Endodermal cell (in vitro differentiated cells): ENCODE measurements around the gene ALG8. TPM values are rescaled to one million over a fixed set of nuclear protein-coding genes. Genes with fewer than 3 reads are reported as not detected.
A peak's percentile ranks its signal among the peaks of the same experiment; 100 is the strongest.

Experiments
- DNase-seq: peaks from one replicate; pipeline ENCODE4 v3.0.0-alpha.2; 2017
- H3K27ac ChIP-seq: 2 replicates; pipeline ENCODE4 v1.5.1; 2013; ENCODE audit warnings: mild to moderate bottlenecking, low read depth, low read length, moderate library complexity
- H3K27me3 ChIP-seq: 2 replicates; pipeline ENCODE4 v1.6.1; 2013; ENCODE audit warnings: mild to moderate bottlenecking, low read length, moderate library complexity; ENCODE audit not compliant: insufficient read depth, control insufficient read depth, poor library complexity, severe bottlenecking
- H3K36me3 ChIP-seq: 2 replicates; pipeline ENCODE4 v1.7.0; 2013; ENCODE audit warnings: mild to moderate bottlenecking, low read length, moderate library complexity; ENCODE audit not compliant: control insufficient read depth, insufficient read depth
- H3K4me1 ChIP-seq: one replicate; pipeline ENCODE4 v1.7.0; 2013; ENCODE audit warnings: low read length; ENCODE audit not compliant: control insufficient read depth, insufficient read depth
- H3K4me3 ChIP-seq: 2 replicates; pipeline ENCODE4 v1.5.1; 2013; ENCODE audit warnings: mild to moderate bottlenecking, low read length, moderate library complexity
- H3K9ac ChIP-seq: 2 replicates; pipeline ENCODE4 v1.6.1; 2013; ENCODE audit warnings: mild to moderate bottlenecking, low read length, moderate library complexity; ENCODE audit not compliant: poor library complexity, severe bottlenecking; ENCODE audit errors: extremely low read depth
- H3K9me3 ChIP-seq: 2 replicates; pipeline ENCODE4 v1.6.1; 2013; ENCODE audit warnings: mild to moderate bottlenecking, low read length, moderate library complexity; ENCODE audit not compliant: control insufficient read depth
- H3K27ac Mint-ChIP-seq: 2 replicates; pipeline ENCODE4 v1.8.0; 2020; ENCODE audit warnings: mixed read lengths
- H3K27me3 Mint-ChIP-seq: 2 replicates; pipeline ENCODE4 v1.8.0; 2021; ENCODE audit warnings: mild to moderate bottlenecking, mixed read lengths; ENCODE audit not compliant: insufficient read depth
- H3K36me3 Mint-ChIP-seq: 2 replicates; pipeline ENCODE4 v1.8.0; 2020; ENCODE audit warnings: low read depth, mixed read lengths
- H3K4me1 Mint-ChIP-seq: 2 replicates; pipeline ENCODE4 v1.8.0; 2020; ENCODE audit warnings: mixed read lengths
- H3K4me3 Mint-ChIP-seq: 2 replicates; pipeline ENCODE4 v1.8.0; 2020; ENCODE audit warnings: mild to moderate bottlenecking, moderate library complexity, mixed read lengths
- H3K9me3 Mint-ChIP-seq: 2 replicates; pipeline ENCODE4 v1.8.0; 2020; ENCODE audit warnings: mild to moderate bottlenecking, mixed read lengths
- CTCF ChIP-seq: fragments of 200-600 bp; sonication (generic); conservative IDR thresholded peaks from 2 replicates; pipeline ENCODE4 v1.5.0; 2021; ENCODE audit warnings: antibody characterized with exemption, mild to moderate bottlenecking
- WGBS, 2 experiments: methylation state at CpG; one replicate each; pipeline versions ENCODE4 v1.1.5 to v1.1.7; 2013; ENCODE audit warnings: missing lambda C conversion rate in 2 of 2, mixed read lengths in 1 of 2; ENCODE audit not compliant: insufficient coverage in 1 of 2, insufficient read length in 1 of 2; 5-methylcytosine and 5-hydroxymethylcytosine counted together
- total RNA-seq, 2 donors: library from RNA; stranded (reverse); fragmentation: NEBNext Ultra II Directional in 1 of 2; extraction: Animal tissue kit (Norgen Biotek cat#: 25700) in 1 of 2; gene quantifications; 2 replicates in 1 of 2; 3 replicates in 1 of 2; pipeline ENCODE4 v1.2.1, GENCODE V29; 2021

Gene ALG8
- total RNA-seq, 2 donors from 2014 or later, result 72.1 to 81.4 TPM

GRCh38 chr11:78149646-78150045, 10.2 kb upstream of the ALG8 start:
- Mint-ChIP-seq H3K9me3 (no peaks in the 10 kb centered on the region), H3K27me3 (no peaks in the 10 kb centered on the region), H3K36me3 (peaks cover 5% of the 10 kb centered on the region), H3K4me1 (no peaks in the 10 kb centered on the region), H3K4me3 (no peak overlapping the region), H3K27ac (no peak overlapping the region)
- Histone ChIP-seq H3K9me3 (no peaks in the 10 kb centered on the region), H3K9ac (no peak overlapping the region), H3K4me3 (no peak overlapping the region), H3K27me3 (no peaks in the 10 kb centered on the region), H3K27ac (no peak overlapping the region), H3K36me3 (no peaks in the 10 kb centered on the region), H3K4me1 (no peaks in the 10 kb centered on the region)
- TF ChIP-seq CTCF, result peak; percentile 24
- WGBS, 2 experiments, result 67 to 100% methylated on average over 1 of the region's 1 CpG
- DNase-seq, result no peak

- H3K36me3 ChIP-seq, result no peaks in the 10 kb centered on the region
- Mint-ChIP-seq H3K27ac (no peak overlapping the region), H3K27me3 (no peaks in the 10 kb centered on the region), H3K9me3 (no peaks in the 10 kb centered on the region), H3K4me1 (no peaks in the 10 kb centered on the region), H3K36me3 (peaks cover 6% of the 10 kb centered on the region), H3K4me3 (no peak overlapping the region)
- no peak overlapping the region for H3K27ac ChIP-seq
- WGBS, 2 experiments, result 78 to 80% methylated on average over 2 of the region's 2 CpGs
- H3K27me3 ChIP-seq, result no peaks in the 10 kb centered on the region
- H3K9me3 ChIP-seq, result no peaks in the 10 kb centered on the region
- no peak for DNase-seq
- TF ChIP-seq CTCF, result no peak
- H3K4me3 ChIP-seq, result no peak overlapping the region
- no peak overlapping the region for H3K9ac ChIP-seq
- H3K4me1 ChIP-seq, result no peaks in the 10 kb centered on the region
Observed at GRCh38 chr11:78147807-78148206, 8.4 kb upstream of the ALG8 start.

GRCh38 chr11:78145511-78146025, 6.1 kb upstream of the ALG8 start:
- H3K4me1 Mint-ChIP-seq, result peaks cover 4% of the 10 kb centered on the region
- Histone ChIP-seq H3K9ac (no peak overlapping the region), H3K9me3 (no peaks in the 10 kb centered on the region), H3K36me3 (peaks cover 11% of the 10 kb centered on the region), H3K4me1 (no peaks in the 10 kb centered on the region), H3K27me3 (no peaks in the 10 kb centered on the region), H3K4me3 (no peak overlapping the region), H3K27ac (no peak overlapping the region)
- no peaks in the 10 kb centered on the region for H3K27me3 Mint-ChIP-seq
- no peak for TF ChIP-seq CTCF
- no peak for DNase-seq
- H3K36me3 Mint-ChIP-seq, result peaks cover 13% of the 10 kb centered on the region
- peak overlapping the region; percentile 18 for H3K27ac Mint-ChIP-seq
- no peaks in the 10 kb centered on the region for H3K9me3 Mint-ChIP-seq
- WGBS, 2 experiments, result 95% methylated on average over 1 of the region's 1 CpG; no CpG with 5 or more reads in 1 of the 2 experiments
- H3K4me3 Mint-ChIP-seq, result no peak overlapping the region
